CD14-positive monocyte (primary cell): ENCODE results near the gene PAK5. TPM values are rescaled to one million over a fixed set of nuclear protein-coding genes. Genes with fewer than 3 reads are reported as not detected.
A peak's percentile ranks its signal among the peaks of the same experiment; 100 is the strongest.

Experiments used
- DNase-seq, 3 donors: peaks; one replicate each; pipeline ENCODE4 v3.0.0-alpha.2; 2011 to 2022
- H2AFZ ChIP-seq: 2 replicates; pipeline ENCODE4 v1.6.0; 2012; ENCODE audit warnings: mild to moderate bottlenecking, low read depth, low read length, inconsistent platforms; ENCODE audit not compliant: insufficient read depth, poor library complexity, severe bottlenecking
- H3K27ac ChIP-seq, 2 donors: 1 replicate in 1 of 2; 2 replicates in 1 of 2; pipeline ENCODE4 v1.5.1; 2012 to 2013; ENCODE audit warnings: low read length in 2 of 2, control low read depth in 1 of 2, inconsistent platforms in 1 of 2, low read depth in 1 of 2, mild to moderate bottlenecking in 1 of 2
- H3K27me3 ChIP-seq, 2 donors: one replicate each; pipeline versions ENCODE4 v1.6.0 to v1.6.1; 2011 to 2013; ENCODE audit warnings: low read length in 2 of 2; ENCODE audit not compliant: control insufficient read depth in 2 of 2, insufficient read depth in 2 of 2
- H3K36me3 ChIP-seq, 2 donors: replicated peaks in 1 of 2; 1 replicate in 1 of 2; 2 replicates in 1 of 2; pipeline versions ENCODE4 v1.5.1 to v1.6.1; 2012 to 2013; ENCODE audit warnings: low read length in 2 of 2, control low read depth in 1 of 2, inconsistent platforms in 1 of 2, mild to moderate bottlenecking in 1 of 2; ENCODE audit not compliant: insufficient read depth in 2 of 2, control insufficient read depth in 1 of 2
- H3K4me1 ChIP-seq, 2 donors: 1 replicate in 1 of 2; 2 replicates in 1 of 2; pipeline versions ENCODE4 v1.5.1 to v1.6.1; 2012 to 2013; ENCODE audit warnings: low read length in 2 of 2, control low read depth in 1 of 2, inconsistent platforms in 1 of 2, mild to moderate bottlenecking in 1 of 2, moderate library complexity in 1 of 2; ENCODE audit not compliant: insufficient read depth in 2 of 2, control insufficient read depth in 1 of 2
- H3K4me2 ChIP-seq: replicated peaks from 2 replicates; pipeline ENCODE3; 2012; ENCODE audit warnings: low read length, moderate library complexity, mild to moderate bottlenecking; ENCODE audit not compliant: poor library complexity, severe bottlenecking; ENCODE audit errors: extremely low read depth
- H3K4me3 ChIP-seq, 3 experiments: fragments of 200-600 bp in 1 of 3; sonication (generic) in 1 of 3; replicated peaks in 1 of 3; 1 replicate in 2 of 3; 2 replicates in 1 of 3; pipeline ENCODE4 v1.5.1; 2011 to 2013; ENCODE audit warnings: low read length in 3 of 3, mild to moderate bottlenecking in 3 of 3, control low read depth in 2 of 3, low read depth in 2 of 3, inconsistent platforms in 1 of 3, moderate library complexity in 1 of 3
- H3K79me2 ChIP-seq: 2 replicates; pipeline ENCODE4 v1.6.0; 2012; ENCODE audit warnings: mild to moderate bottlenecking, control low read depth, inconsistent platforms, low read length, moderate library complexity; ENCODE audit not compliant: insufficient read depth
- H3K9ac ChIP-seq: 2 replicates; pipeline ENCODE4 v1.6.0; 2017; ENCODE audit warnings: low read length, mild to moderate bottlenecking; ENCODE audit not compliant: insufficient read depth, poor library complexity, severe bottlenecking
- H3K9me3 ChIP-seq, 2 donors: replicated peaks in 1 of 2; 1 replicate in 1 of 2; 2 replicates in 1 of 2; pipeline versions ENCODE4 v1.5.1 to v1.6.1; 2012 to 2013; ENCODE audit warnings: low read length in 2 of 2, control low read depth in 1 of 2; ENCODE audit not compliant: control insufficient read depth in 1 of 2, insufficient read depth in 1 of 2
- H4K20me1 ChIP-seq: 2 replicates; pipeline ENCODE4 v1.6.0; 2012; ENCODE audit warnings: mild to moderate bottlenecking, low read length, control low read depth, moderate library complexity; ENCODE audit not compliant: insufficient read depth
- H3K27ac Mint-ChIP-seq, 7 donors: one replicate each; pipeline ENCODE4 v1.8.0; 2020; ENCODE audit warnings: mild to moderate bottlenecking in 7 of 7, mixed read lengths in 7 of 7, moderate library complexity in 6 of 7, inconsistent platforms in 2 of 7
- H3K27me3 Mint-ChIP-seq, 3 donors: one replicate each; pipeline ENCODE4 v1.8.0; 2021 to 2022; ENCODE audit warnings: low read depth in 3 of 3, mild to moderate bottlenecking in 3 of 3, mixed read lengths in 3 of 3, moderate library complexity in 3 of 3, inconsistent platforms in 1 of 3
- H3K36me3 Mint-ChIP-seq, 2 donors: one replicate each; pipeline ENCODE4 v1.8.0; 2020; ENCODE audit warnings: mixed read lengths in 2 of 2, inconsistent platforms in 1 of 2, mild to moderate bottlenecking in 1 of 2
- H3K4me1 Mint-ChIP-seq: one replicate; pipeline ENCODE4 v1.8.0; 2020; ENCODE audit warnings: mild to moderate bottlenecking, mixed read lengths
- H3K4me3 Mint-ChIP-seq, 2 donors: one replicate each; pipeline ENCODE4 v1.8.0; 2020; ENCODE audit warnings: mild to moderate bottlenecking in 2 of 2, mixed read lengths in 2 of 2, moderate library complexity in 1 of 2
- H3K9me3 Mint-ChIP-seq, 7 donors: one replicate each; pipeline ENCODE4 v1.8.0; 2020 to 2022; ENCODE audit warnings: mixed read lengths in 7 of 7, mild to moderate bottlenecking in 6 of 7, moderate library complexity in 6 of 7, inconsistent platforms in 2 of 7
- CTCF ChIP-seq: fragments of 200-600 bp; IDR thresholded peaks from one replicate; pipeline ENCODE4 v1.8.0; 2022; ENCODE audit warnings: antibody characterized with exemption, mild to moderate bottlenecking
- WGBS: methylation state at CpG from one replicate; pipeline ENCODE4 v1.1.5; 2013; ENCODE audit warnings: missing lambda C conversion rate; ENCODE audit not compliant: insufficient coverage; 5-methylcytosine and 5-hydroxymethylcytosine counted together
- intact Hi-C, 2 donors: fragments of 100-400 bp; cut with micrococcal nuclease; formaldehyde crosslinking; loops; one replicate each; pipeline versions ENCODE4 v1.15.0 to v1.15.1; 2023
- polyA plus RNA-seq, 3 donors: library from polyadenylated mRNA; depleted of rRNA in 1 of 3; unstranded in 2 of 3; stranded (reverse) in 1 of 3; fragments of 300-500 nt in 2 of 3; fragments of >200 nt in 1 of 3; fragmentation: Illumina TruSeq in 2 of 3; gene quantifications; 1 replicate in 2 of 3; 2 replicates in 1 of 3; pipeline ENCODE4 v1.2.3, GENCODE V29; 2012 to 2021

The PAK5 gene
- polyA plus RNA-seq, 3 donors, result not detected

- Mint-ChIP-seq H3K4me3 (peak overlapping the region in 1 of 2 donors; percentile 23), H3K4me1 (no peaks in the 10 kb centered on the region), H3K9me3 (peaks cover 0 to 10% (median 7%) of the 10 kb centered on the region in 7 donors), H3K36me3 (peaks cover 0 to 2% of the 10 kb centered on the region in 2 donors), H3K27me3 (peaks cover 15 to 33% (median 32%) of the 10 kb centered on the region in 3 donors), H3K27ac (no peak overlapping the region)
- Histone ChIP-seq H3K4me3 (no peak overlapping the region), H3K79me2 (no peaks in the 10 kb centered on the region), H3K9me3 (peaks cover 0 to 2% of the 10 kb centered on the region in 2 donors), H3K27me3 (peaks cover 14 to 34% of the 10 kb centered on the region in 2 donors), H3K36me3 (no peaks in the 10 kb centered on the region), H3K27ac (no peak overlapping the region), H4K20me1 (no peaks in the 10 kb centered on the region), H3K9ac (no peak overlapping the region), H3K4me1 (no peaks in the 10 kb centered on the region), H3K4me2 (no peak overlapping the region), H2AFZ (no peak overlapping the region)
- WGBS, result 86% methylated on average over 4 of the region's 5 CpGs
- no peak for TF ChIP-seq CTCF
- no peak for DNase-seq
- intact Hi-C loops, result no loop called here
Observed at GRCh38 chr20:9839626-9840025, 750 bp upstream of the PAK5 start.

- Histone ChIP-seq H3K4me3 (no peak overlapping the region), H3K9ac (no peak overlapping the region), H3K27me3 (peaks cover 14 to 34% of the 10 kb centered on the region in 2 donors), H3K9me3 (peaks cover 0 to 2% of the 10 kb centered on the region in 2 donors), H3K4me2 (no peak overlapping the region), H2AFZ (no peak overlapping the region), H3K27ac (no peak overlapping the region), H3K36me3 (no peaks in the 10 kb centered on the region), H3K4me1 (no peaks in the 10 kb centered on the region), H3K79me2 (no peaks in the 10 kb centered on the region), H4K20me1 (no peaks in the 10 kb centered on the region)
- no peaks in the 10 kb centered on the region for H3K4me1 Mint-ChIP-seq
- peaks cover 0 to 10% (median 7%) of the 10 kb centered on the region in 7 donors for H3K9me3 Mint-ChIP-seq
- peaks cover 15 to 33% (median 32%) of the 10 kb centered on the region in 3 donors for H3K27me3 Mint-ChIP-seq
- H3K4me3 Mint-ChIP-seq, result peak overlapping the region in 1 of 2 donors; percentile 73
- H3K27ac Mint-ChIP-seq, result no peak overlapping the region
- TF ChIP-seq CTCF, result no peak
- WGBS, result 6% methylated on average over 14 of the region's 14 CpGs
- intact Hi-C loops, result no loop called here
- DNase-seq, result no peak
- H3K36me3 Mint-ChIP-seq, result peaks cover 0 to 2% of the 10 kb centered on the region in 2 donors
Observed at GRCh38 chr20:9838035-9838377, 870 bp downstream of the PAK5 start.
